Fibroblast of lung (primary cell): Measurements from ENCODE around the gene NRBP1. TPM values are rescaled to one million over a fixed set of nuclear protein-coding genes. Genes with fewer than 3 reads are reported as not detected.
A peak's percentile ranks its signal among the peaks of the same experiment; 100 is the strongest.

ENCODE experiments used
- DNase-seq, 2 donors: peaks; one replicate each; pipeline versions ENCODE4 v3.0.0 to v3.0.0-alpha.2; 2010; ENCODE audit warnings: low read depth in 2 of 2
- H2AFZ ChIP-seq: 2 replicates; pipeline ENCODE4 v1.5.1; 2012; ENCODE audit warnings: low read length, control low read depth, inconsistent platforms
- H3K27ac ChIP-seq: 2 replicates; pipeline ENCODE4 v1.5.1; 2011; ENCODE audit warnings: low read length, control low read depth; ENCODE audit not compliant: insufficient read depth
- H3K27me3 ChIP-seq: 2 replicates; pipeline ENCODE4 v1.5.1; 2011; ENCODE audit warnings: mild to moderate bottlenecking, low read length; ENCODE audit not compliant: control insufficient read depth, insufficient read depth
- H3K36me3 ChIP-seq: 2 replicates; pipeline ENCODE4 v1.5.1; 2011; ENCODE audit warnings: low read length; ENCODE audit not compliant: control insufficient read depth, insufficient read depth
- H3K4me1 ChIP-seq: 2 replicates; pipeline ENCODE4 v1.5.1; 2011; ENCODE audit warnings: low read length; ENCODE audit not compliant: control insufficient read depth, insufficient read depth; ENCODE audit errors: extremely low read depth
- H3K4me2 ChIP-seq: 2 replicates; pipeline ENCODE4 v1.5.1; 2011; ENCODE audit warnings: low read length, control low read depth; ENCODE audit not compliant: insufficient read depth; ENCODE audit errors: extremely low read depth
- H3K4me3 ChIP-seq, 4 experiments: fragments of 200-600 bp in 1 of 4; sonication (generic) in 1 of 4; replicated peaks in 1 of 4; 2 replicates each; pipeline ENCODE4 v1.5.1; 2011 to 2016; ENCODE audit warnings: low read length in 4 of 4, low read depth in 3 of 4, mild to moderate bottlenecking in 3 of 4, control low read depth in 2 of 4, inconsistent platforms in 1 of 4, mixed read lengths in 1 of 4; ENCODE audit not compliant: insufficient read depth in 1 of 4; ENCODE audit errors: control extremely low read depth in 1 of 4
- H3K79me2 ChIP-seq: 2 replicates; pipeline ENCODE4 v1.5.1; 2012; ENCODE audit warnings: mild to moderate bottlenecking, low read length, inconsistent platforms; ENCODE audit not compliant: control insufficient read depth, insufficient read depth
- H3K9ac ChIP-seq: 2 replicates; pipeline ENCODE4 v1.5.1; 2011; ENCODE audit warnings: mild to moderate bottlenecking, low read length, control low read depth; ENCODE audit not compliant: insufficient read depth
- H3K9me3 ChIP-seq: 2 replicates; pipeline ENCODE4 v1.5.1; 2012; ENCODE audit warnings: low read depth, low read length; ENCODE audit not compliant: control insufficient read depth, insufficient read depth
- H4K20me1 ChIP-seq: 2 replicates; pipeline ENCODE4 v1.5.1; 2011; ENCODE audit warnings: low read length; ENCODE audit not compliant: control insufficient read depth, insufficient read depth; ENCODE audit errors: extremely low read depth
- CTCF ChIP-seq, 2 donors: IDR thresholded peaks in 1 of 2; conservative IDR thresholded peaks in 1 of 2; 1 replicate in 1 of 2; 2 replicates in 1 of 2; pipeline ENCODE4 v1.5.1; 2011 to 2012; ENCODE audit warnings: low read length in 2 of 2, control low read depth in 1 of 2, inconsistent platforms in 1 of 2, low read depth in 1 of 2, mild to moderate bottlenecking in 1 of 2
- EZH2 ChIP-seq: IDR thresholded peaks from 2 replicates; pipeline ENCODE4 v1.5.1; 2012; ENCODE audit warnings: low read length, control low read depth, mild to moderate bottlenecking; ENCODE audit errors: missing control alignments
- polyA plus RNA-seq, 2 donors: library from polyadenylated mRNA; depleted of rRNA in 1 of 2; stranded (reverse) in 1 of 2; unstranded in 1 of 2; fragments of >200 nt; gene quantifications; 2 replicates each; pipeline ENCODE4 v1.2.1, GENCODE V29; 2011 to 2012; ENCODE audit warnings: missing spikeins in 1 of 2
- total RNA-seq: library from RNA; depleted of rRNA; stranded (reverse); fragments of >200 nt; gene quantifications from 2 replicates; pipeline ENCODE4 v1.2.1, GENCODE V29; 2014

The NRBP1 gene
- total and polyA plus RNA-seq, 2 donors (not counting 1 experiment from before 2014, with no cell fraction given) = 77.5 to 192 TPM

- H3K9ac ChIP-seq = peak overlapping the region; percentile 94
- H3K4me2 ChIP-seq = peak overlapping the region; percentile 95
- H3K27ac ChIP-seq = peak overlapping the region; percentile 87
- H3K4me1 ChIP-seq = peaks cover 6% of the 10 kb centered on the region
- peaks cover 34% of the 10 kb centered on the region for H3K79me2 ChIP-seq
- H4K20me1 ChIP-seq = no peaks in the 10 kb centered on the region
- H3K36me3 ChIP-seq = no peaks in the 10 kb centered on the region
- H3K9me3 ChIP-seq = no peaks in the 10 kb centered on the region
- TF ChIP-seq CTCF (conservative IDR thresholded peaks at IDR 0.05 in 1 of 2, IDR thresholded peaks at IDR 0.05 in 1 of 2; ENCODE audit: low read depth in 1 of 2, low read length in 2 of 2) (no peak), EZH2 (no peak)
- peak in 1 of 2 donors; percentile 2 for DNase-seq
- H3K27me3 ChIP-seq = no peaks in the 10 kb centered on the region
- peak overlapping the region; percentile 70 to 95 (median 83) for H3K4me3 ChIP-seq
- H2AFZ ChIP-seq = peak overlapping the region; percentile 86
Measured at GRCh38 chr2:27427863-27428212, 593 bp upstream of the NRBP1 start.

- no peak for TF ChIP-seq EZH2
- TF ChIP-seq CTCF (conservative IDR thresholded peaks at IDR 0.05 in 1 of 2, IDR thresholded peaks at IDR 0.05 in 1 of 2; ENCODE audit: low read depth in 1 of 2, low read length in 2 of 2) = no peak
- Histone ChIP-seq H2AFZ (peak overlapping the region; percentile 31), H3K27ac (peak overlapping the region; percentile 87), H3K4me2 (peak overlapping the region; percentile 95), H4K20me1 (no peaks in the 10 kb centered on the region), H3K9ac (peak overlapping the region; percentile 94), H3K4me1 (peaks cover 6% of the 10 kb centered on the region), H3K4me3 (peak overlapping the region; percentile 89 to 95 (median 94)), H3K79me2 (peaks cover 38% of the 10 kb centered on the region), H3K27me3 (no peaks in the 10 kb centered on the region), H3K9me3 (no peaks in the 10 kb centered on the region), H3K36me3 (no peaks in the 10 kb centered on the region)
- peak; percentile 82 to 88 for DNase-seq
Measured at GRCh38 chr2:27428978-27429541, 629 bp downstream of the NRBP1 start.

- H3K4me3 ChIP-seq = no peak overlapping the region
- H3K27me3 ChIP-seq = no peaks in the 10 kb centered on the region
- no peaks in the 10 kb centered on the region for H4K20me1 ChIP-seq
- peak; percentile 19 to 66 for DNase-seq
- peaks cover 7% of the 10 kb centered on the region for H3K36me3 ChIP-seq
- H2AFZ ChIP-seq = no peak overlapping the region
- H3K79me2 ChIP-seq = peaks cover 38% of the 10 kb centered on the region
- H3K9me3 ChIP-seq = no peaks in the 10 kb centered on the region
- no peak for TF ChIP-seq EZH2
- H3K27ac ChIP-seq = no peak overlapping the region
- no peak overlapping the region for H3K4me2 ChIP-seq
- peaks cover 6% of the 10 kb centered on the region for H3K4me1 ChIP-seq
- no peak overlapping the region for H3K9ac ChIP-seq
Measured at GRCh38 chr2:27431395-27431794, 3.0 kb downstream of the NRBP1 start.
